Activated CD4-positive, alpha-beta T cell treated with anti-CD3 and anti-CD28 coated beads, Interleukin-2, Interleukin-6, amounts not matched to agents 100 ng/mL and 50 ng/mL, durations not matched to agents 16 hours and 8 hours (primary cell): ENCODE measurements around the gene MOGAT3.

ENCODE experiments used
- DNase-seq: peaks from one replicate; pipeline ENCODE4 v3.0.0-alpha.2; 2020

MOGAT3 gene, protein sequence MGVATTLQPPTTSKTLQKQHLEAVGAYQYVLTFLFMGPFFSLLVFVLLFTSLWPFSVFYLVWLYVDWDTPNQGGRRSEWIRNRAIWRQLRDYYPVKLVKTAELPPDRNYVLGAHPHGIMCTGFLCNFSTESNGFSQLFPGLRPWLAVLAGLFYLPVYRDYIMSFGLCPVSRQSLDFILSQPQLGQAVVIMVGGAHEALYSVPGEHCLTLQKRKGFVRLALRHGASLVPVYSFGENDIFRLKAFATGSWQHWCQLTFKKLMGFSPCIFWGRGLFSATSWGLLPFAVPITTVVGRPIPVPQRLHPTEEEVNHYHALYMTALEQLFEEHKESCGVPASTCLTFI

DNA sequence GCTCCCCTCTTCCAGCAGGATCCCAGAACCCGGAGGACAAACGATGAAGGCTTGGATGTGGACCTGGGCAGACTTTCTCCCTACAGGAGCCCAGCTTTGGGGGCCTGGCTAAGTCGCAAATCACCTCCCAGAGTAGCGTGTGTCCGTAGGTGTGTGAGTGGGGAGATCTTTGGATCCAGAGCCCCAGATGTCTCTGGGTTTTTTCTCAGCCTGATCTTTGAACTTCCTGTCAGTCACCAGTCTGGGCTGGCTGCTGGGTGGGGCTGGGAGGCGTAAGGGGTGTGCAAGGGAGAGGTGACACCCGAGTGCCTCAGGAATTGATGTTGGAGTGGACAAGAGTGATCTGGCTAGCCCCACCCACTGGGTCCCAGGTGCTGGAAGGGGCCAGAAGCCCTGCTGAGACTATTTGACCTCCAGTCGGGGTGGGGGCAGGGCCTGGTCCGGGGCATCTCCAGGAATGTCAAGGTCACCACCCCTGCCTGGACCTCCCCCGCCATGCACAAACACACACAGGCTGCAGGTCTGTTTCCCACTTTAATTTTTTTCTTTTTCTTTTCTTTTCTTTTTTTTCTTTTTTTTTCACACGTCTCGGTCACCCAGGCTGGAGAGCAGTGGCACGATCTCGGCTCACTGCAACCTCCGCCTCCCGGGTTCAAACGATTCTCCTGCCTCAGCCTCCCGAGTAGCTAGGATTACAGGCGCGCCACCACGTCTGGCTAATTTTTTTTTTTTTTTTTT lies at the start of gene MOGAT3:
MOGAT3 (minus strand) TSS at position 175 of the 738 bp plus-strand sequence. CDS start 182 bp downstream, outside the sequence.
- no peak for DNase-seq

DNA sequence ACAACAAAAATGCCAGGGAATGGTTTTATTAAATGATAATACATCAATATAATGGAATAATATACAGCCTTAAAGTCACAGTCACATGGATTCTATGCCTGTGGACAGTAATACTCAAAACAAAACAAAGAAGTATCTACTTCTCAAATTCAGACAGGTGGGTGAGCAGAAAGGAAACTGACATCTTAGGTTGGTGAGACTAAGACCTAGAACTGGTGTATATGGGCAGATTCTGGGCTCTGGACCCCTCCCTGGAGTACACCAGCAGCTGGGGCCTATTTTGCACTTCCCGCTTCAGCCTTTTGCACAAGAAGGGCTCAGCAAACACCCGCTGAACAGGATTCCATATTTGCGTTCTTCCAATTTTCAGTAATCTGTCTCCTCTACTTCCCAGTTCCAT lies 49.5 kb upstream of the MOGAT3 start:
- DNase-seq = peak; percentile 40

DNA sequence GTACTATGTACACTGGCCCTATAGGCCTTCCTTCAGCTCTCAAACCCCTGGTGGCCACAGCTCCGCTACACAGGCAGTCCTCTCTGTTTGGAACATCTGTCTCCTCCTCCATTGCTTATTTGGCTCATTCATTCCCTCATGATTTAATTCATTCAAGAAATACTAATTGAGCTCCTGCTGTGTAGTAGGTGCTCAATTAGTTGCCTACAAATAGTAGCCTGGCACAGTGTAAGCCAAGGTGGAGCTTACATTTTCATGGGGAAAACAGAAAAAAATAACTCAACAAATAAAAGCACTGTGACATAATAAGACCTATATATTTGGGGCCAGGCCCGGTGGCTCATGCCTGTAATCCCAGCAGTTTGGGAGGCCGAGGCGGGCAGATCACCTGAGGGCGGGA lies 47.4 kb upstream of the MOGAT3 start:
- no peak for DNase-seq

DNA sequence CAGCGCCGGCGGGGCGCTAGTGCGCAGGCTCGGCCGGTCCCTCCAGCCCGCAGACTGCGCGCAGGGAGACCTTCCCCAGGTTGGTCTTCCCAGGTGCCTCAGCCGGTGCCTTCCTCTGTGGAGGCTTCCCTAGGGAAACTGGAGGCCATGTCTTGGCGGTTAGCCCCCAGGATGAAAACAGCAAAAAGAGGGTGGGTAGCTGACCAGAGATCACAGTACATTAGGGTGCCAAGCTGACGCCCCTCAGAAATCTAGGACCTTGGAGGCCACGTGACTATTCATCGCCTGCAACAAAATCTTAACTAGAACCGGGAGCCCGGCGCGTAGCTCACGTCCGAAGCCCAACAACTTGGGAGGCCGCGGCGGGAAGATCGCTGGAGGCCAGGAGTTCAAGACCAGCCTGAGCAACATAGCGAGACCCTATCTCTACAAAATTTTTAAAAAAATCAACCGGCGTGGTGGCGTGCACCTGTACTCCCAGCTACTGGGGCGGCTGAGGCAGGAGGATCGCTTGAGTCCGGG lies 44.4 kb upstream of the MOGAT3 start:
- DNase-seq = no peak

DNA sequence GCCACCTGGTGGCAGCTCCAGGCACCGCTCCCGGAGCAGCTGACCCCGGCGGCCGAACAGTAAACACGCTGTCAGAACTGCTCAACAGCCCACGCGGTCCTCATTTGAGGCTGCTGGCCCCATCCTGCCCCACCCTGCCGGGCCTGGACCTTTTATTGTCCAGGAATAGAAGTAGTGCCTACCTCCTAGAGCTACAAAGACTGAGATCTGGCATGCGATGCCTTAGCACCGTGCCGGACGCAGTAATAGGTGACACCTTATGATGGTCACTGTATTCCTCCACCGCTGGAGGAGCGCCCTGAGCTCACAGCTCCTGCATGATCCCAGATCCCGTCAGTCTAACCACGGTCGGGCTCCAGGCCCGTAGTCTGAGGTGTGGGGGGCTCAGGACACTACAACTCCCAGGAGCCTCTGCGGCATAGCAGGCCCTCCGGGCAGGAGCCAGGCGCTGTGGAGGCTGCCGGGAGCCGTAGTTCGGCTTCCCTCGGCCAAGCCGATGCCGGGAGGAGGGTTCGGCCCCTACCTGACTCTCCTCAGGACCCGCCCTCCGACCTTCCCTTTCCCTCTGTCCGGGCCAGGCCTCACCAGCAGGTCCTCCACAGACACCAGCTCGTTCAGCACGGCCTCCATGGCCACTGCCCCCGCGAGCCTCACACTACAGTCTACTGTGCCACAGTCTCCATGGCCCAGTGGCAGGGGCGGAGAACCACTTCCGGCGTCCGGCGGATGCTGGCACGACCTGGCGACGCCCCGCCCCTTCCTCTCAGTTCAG lies 43.7 kb upstream of the MOGAT3 start, which contains the start of gene FIS1:
FIS1 (minus strand) TSS at position 707 of the 772 bp plus-strand sequence; CDS start at position 630, 77 bp downstream.
- peak; percentile 96 for DNase-seq

DNA sequence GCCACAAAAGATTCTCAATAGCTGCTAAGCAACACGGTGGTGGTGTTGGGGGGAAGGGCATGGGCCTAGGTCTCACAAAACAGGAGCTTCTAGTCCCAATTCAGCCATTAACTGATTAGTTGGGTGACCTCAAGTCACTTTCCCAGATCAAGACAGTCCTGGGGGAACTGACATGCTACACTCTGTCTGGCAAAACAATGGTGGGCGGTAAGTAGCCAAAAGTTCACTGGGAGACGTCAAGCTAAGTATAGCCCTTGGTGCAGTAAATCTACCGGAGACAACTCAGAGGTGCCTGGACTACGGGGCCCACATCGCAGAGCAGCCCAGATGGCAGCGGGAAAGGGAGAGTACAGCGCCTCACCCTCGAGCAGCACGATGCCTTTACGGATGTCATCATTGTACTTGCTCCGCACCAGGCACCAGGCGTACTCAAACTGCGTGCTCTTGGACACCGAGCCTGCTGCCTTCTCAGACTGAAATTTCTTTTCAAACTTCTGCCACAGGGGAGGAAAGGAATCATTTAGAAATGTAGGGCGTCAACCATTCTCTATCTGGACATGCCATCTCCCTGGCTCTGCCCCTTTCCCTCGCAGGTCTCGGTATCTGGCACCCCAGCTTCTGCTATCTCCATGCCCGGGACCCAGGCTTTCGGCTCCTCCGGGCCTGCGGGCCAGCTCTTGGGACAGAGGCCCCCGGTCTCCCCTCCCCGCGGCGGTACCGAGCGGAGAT lies 43.0 kb upstream of the MOGAT3 start:
- DNase-seq = no peak

DNA sequence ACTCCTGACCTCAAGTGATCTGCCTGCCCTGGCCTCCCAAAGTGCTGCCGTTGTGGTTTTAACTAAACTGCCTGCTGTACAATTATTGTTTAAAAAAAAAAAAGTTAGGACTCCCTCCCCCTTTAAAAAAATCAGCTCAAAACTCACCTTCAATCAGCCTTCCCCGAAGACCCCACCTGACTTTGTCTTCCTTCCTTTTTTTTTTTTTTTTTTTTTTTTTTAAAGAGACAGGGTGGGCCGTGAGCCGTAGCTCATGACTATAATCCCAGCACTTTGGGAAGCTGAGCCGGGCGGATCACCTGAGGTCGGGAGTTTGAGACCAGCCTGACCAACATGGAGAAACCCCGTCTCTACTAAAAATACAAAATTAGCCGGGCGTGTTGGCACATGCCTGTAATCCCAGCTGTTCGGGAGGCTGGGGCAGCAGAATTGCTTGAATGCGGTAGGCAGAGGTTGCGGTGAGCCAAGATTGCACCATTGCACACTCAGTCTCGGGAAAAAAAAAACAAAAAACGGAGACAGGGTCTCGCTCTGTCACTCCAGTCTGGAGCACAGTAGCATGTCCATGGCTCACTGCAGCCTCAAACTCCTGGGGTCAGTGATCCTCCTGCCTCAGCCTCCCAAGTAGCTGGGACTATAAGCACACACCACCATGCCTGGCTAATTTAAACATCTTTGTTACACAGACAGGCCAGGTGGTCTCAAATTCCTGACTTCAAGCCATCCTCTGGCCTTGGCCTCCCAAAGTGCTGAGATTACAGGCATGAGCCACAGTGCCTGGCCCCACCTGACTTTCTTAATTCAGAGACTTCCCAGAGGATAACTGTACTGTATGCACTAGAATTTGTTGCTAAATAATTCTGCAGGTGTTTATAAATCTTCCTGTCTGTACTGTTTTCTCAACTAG lies 40.9 kb upstream of the MOGAT3 start:
- DNase-seq = no peak

DNA sequence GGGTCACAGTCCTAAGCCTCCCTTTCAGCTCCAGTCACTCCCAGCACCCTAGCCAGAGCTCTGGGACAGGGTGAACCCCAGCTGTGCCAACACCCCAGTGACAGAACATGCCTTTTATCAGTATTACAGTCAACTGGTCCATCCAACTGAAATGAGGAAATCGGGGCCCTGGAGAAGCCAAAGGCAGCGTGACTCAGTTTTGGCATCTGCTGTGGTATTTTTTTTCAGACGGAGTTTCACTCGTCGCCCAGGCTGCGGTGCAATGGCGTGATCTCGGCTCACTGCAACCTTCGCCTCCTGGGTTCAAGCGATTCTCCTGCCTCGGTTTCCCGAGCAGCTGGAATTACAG lies 40.2 kb upstream of the MOGAT3 start:
- DNase-seq = no peak

DNA sequence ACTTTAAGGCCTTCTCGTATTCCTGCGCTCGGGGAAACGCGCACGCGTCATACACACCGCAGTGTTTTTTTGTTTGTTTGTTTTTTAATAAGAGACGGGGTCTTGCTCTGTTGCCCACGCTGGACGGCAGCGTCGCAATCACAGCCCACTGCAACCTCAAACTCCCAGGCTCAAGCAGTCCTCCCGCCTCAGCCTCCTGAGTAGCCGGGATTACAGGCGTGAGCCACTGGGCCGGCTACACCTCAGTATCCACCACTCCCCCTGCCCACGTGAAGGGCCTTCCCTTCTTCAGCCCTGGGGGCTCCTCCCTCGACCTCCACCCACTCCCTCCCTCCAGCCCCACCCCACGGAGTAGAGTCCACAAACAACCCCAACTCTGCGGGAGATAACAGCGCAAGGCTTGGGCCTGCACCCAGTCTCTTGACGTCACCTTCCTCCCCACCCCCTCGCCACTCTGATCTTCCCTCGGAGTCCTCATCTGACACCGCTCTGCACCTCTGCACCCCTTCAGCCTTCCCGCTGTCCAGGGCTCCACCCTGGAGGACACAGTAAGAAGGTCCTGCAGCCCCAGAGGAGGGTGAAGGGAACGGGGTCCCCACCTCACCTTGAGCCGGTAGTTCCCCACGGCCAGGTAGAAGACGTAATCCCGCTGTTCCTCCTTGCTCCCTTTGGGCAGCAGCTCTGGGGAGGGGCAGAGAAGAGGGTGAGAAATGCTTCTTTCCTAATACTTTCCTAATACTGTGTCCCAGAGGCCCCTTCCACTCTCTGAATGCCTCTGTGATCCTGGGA lies 39.6 kb upstream of the MOGAT3 start:
- no peak for DNase-seq

DNA sequence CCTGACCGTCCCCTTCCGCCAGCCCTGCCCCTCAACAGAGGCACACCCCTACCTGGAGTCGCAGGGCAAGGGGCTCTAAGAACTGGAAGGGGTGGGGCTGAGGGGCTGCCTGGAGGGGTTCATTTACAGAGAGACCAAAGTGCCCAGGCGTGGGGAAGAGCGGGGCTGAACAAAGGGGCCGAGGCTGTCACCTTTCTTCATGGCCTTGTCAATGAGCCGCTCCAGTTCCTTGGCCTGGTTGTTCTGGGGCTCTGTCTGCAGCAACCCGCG lies 39.0 kb upstream of the MOGAT3 start:
- DNase-seq = no peak

DNA sequence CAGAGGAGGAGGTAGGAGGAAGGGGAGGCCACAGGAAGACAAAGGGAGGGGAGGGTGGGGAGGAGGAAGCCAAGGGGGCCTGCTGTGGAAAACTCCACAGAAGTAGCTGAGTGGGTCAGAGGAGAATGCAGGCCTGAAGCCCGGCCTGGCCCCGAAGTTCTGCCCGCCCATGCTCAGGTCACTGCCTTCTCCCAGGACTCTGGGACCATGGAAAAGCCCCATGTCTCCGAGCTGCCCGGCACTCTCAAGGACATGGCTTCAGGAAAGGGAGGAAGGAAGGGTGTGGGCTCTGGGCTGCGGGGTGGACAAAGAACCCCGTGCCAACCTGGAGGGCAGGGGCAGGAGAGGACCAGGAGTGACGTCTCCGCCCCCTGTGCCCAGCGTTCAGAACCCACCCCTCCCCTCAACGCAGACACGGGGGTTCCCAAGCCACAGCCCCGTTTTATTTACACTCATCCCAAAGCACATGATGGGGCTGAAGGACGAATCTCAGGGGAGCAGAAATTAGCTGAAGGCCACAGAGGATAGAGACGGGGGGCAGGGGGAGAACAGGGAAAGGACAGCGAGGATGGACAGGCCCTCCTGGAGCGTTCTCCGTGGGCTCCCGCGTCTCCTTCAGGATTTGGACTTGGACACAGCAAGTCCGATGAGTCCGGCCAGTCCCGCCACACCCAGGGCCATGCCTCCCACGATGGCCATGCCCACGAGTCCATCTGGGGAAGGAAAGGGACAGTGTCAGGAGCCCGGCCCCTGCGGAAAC lies 38.5 kb upstream of the MOGAT3 start:
- no peak for DNase-seq

DNA sequence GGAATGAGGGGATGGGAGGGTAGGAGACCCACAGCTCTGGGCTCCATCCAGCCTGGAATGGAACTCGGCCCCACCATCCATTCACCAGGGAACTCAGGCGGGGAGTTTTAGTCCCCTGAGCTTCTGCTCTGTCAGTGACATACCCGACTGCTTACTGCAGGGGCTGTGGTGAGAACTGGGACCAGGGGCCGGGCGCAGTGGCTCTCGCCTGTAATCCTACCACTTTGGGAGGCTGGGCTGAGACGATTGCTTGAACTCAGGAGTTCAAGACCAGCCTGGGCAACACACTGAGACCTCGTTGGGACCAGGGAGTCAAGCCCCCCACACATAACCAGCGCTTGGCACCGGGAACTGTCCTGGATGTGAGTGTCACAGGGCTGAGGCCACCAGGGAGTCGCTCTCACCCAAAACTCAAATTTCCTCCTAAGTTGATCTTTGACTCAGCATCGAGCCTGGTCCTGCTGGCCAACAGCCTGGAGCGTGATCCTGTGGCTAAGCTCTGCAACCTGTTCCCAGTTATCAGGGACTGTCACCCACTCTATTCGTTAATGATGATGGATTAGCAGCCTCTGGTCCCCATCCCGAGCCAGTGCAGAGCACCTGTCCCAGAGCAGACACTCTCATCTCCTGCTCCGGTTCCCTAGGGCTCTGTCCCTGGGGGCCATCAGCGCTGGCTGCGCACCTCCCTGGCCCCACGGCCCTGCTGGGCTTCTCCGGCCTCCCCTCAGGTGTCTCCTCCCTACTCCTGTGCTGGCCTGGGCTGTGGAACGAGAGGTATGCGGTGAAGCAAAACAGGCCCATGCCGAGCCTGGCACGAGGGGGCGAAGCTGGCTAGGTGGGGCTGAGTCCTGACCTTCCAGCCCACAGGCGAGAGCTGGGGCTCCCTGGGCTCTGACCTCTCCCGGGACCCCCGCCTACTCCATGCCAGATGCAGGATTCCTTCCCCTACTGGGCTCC lies 37.7 kb upstream of the MOGAT3 start:
- DNase-seq = no peak

DNA sequence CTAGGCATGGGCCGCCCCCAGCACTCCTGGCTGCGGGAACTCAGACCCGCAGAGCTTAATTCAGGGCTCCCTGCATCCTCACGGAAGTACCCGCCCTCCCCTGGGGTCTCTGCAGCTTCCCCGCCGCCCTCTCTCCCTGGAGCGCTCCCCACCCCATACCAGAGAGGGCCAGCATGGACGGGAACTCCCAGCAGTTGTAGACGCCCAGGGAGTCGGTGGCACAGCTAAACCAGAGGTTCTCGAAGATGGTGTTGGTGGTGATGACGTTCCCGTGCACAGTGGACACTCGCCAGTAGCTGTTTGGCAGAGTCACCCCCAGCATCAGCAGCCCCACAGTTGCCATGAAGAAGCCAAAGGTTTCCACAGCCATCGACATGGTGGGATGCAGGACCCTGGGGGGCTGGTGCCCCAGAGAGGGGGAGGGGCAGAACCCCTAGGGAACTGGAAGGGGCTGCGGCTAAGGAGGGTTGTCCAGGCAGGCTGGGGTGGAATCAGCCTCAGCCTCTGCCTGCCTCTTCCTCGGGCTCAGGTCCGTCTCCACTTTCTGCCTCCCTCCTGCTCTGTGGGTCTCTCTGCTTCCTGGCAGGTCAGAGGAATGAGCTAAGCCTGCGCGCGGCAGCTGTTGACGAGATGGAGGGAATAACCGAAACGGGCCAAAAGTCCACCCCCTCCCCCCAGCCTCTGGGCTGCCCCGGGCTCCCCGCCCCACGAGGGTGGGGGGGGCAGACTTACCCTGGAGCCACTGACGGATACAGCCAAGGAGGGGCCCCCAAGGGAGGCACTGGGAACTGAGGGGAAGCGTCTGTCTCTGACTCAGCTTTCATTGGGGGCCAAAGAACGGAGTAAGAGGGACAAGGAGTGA lies 36.6 kb upstream of the MOGAT3 start, which contains the start of gene CLDN15:
CLDN15 (minus strand) TSS at position 597 of the 862 bp plus-strand sequence; CDS start at position 376, 221 bp downstream.
- DNase-seq = no peak

DNA sequence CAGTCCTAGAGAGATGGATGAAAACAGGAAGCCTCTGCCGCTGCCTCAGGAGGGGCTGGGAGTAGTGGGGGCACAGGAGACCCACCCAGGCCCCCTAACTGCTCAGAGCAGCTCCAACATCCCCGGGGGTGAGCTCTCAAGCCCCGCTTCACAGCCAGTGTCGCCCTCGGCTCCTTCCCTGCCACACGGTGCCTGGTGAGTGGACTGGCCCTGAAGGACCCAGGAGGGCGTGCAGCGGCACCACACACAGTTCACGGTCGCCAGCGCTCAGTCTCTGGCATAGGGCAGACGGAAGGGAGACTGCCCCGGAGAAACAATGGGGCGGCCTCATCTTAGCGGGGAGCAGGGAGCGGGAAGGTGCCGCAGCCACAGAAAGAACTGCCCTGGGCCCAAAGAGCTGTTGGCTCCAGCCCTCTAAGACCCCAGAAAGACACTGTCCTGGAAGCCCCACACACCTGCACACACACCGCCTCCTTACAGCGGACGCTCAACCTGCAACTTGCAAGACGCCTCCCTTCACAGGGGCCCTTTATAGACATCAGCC lies 35.5 kb upstream of the MOGAT3 start:
- no peak for DNase-seq

DNA sequence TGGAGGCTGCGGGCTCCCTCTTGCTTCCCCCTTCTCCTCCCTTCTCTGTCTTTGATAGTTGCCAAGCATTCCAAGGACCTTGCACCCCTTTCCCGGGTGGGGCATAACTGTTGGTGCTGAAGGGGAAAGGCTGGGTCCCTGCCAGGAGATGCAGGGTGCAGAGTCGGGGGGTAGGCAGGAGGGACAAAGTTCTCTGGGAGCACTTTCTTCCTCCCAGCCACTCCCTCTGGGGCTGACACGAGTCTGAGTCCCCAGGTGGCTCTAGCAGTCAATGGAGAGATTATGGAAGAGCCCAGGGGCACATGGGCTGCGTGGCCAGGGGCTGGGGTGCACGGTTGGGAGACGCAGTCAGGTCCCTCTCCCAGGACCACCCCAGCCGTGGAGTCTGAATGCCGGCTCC lies 34.7 kb upstream of the MOGAT3 start:
- DNase-seq = no peak

DNA sequence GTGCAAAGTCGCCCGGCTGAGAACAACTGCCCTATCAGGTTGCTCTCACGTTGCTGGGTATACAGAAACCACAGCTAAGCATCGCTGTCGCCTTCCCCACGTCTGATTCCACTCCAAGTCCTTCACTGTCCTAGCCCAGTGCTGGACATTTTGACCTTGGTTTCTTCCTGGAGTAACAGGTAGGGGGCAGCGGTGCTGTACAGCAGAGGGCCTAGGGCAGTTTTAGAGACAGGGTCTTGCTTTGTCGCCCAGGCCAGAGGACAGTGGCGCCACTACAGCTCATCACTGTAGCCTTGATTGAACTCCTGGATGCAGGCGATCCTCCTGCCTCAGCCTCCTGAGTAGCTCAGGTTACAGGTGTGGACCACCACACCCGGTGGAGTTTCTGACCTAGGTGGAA lies 34.2 kb upstream of the MOGAT3 start:
- no peak for DNase-seq

DNA sequence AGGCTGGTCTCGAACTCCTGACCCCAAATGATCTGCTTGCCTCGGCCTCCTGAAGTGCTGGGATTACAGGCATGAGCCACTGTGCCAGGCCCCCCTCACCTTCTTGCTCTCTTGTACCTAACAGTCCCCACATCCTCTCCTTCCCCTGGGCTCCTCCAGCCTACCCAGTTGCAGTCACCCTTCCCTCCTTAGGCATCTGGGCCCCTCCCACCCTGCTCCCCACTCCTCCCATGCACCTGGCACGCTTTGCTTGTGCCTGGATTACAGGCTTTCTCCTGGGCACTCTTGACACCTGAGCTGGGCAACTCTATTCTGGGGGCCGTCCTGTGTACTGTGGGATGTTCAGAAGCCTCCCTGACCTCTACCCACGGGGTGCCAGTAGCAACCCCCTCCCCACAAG lies 33.8 kb upstream of the MOGAT3 start:
- no peak for DNase-seq
